PC-3 (cell line): ENCODE measurements around the gene SVOPL.

ENCODE experiments used
- CTCF ChIP-seq: fragments of 300-600 bp; sonication (generic); conservative IDR thresholded peaks from 2 replicates; pipeline ENCODE4 v1.5.1; 2017; ENCODE audit warnings: antibody characterized with exemption, low read depth, mild to moderate bottlenecking, low read length
- EZH2phosphoT487 ChIP-seq: fragments of 300-600 bp; sonication (generic); IDR thresholded peaks from 2 replicates; pipeline ENCODE4 v1.6.1; 2018; ENCODE audit warnings: mild to moderate bottlenecking, antibody characterized with exemption, low read length, borderline replicate concordance

GRCh38 chr7:138575897-138576428, 125.2 kb downstream of the SVOPL start:
- TF ChIP-seq CTCF: no peak
- no peak for TF ChIP-seq EZH2phosphoT487
